Panc1 (cell line): Measurements from ENCODE around the gene ATG4A.

Experiments
- CTCF ChIP-seq: fragments of 450-650 bp; IDR thresholded peaks from 2 replicates; pipeline ENCODE4 v1.5.1; 2017; ENCODE audit warnings: mild to moderate bottlenecking
- POLR2AphosphoS5 ChIP-seq: IDR thresholded peaks from 2 replicates; pipeline ENCODE4 v1.6.1; 2012; ENCODE audit warnings: mild to moderate bottlenecking, low read depth, low read length, moderate library complexity
- TCF7L2 ChIP-seq: IDR thresholded peaks from 2 replicates; pipeline ENCODE4 v1.6.1; 2011; ENCODE audit warnings: mild to moderate bottlenecking, low read depth, low read length, inconsistent platforms

GRCh38 chrX:108159028-108159670 is 67.6 kb downstream of the ATG4A start:
- TF ChIP-seq CTCF (no peak), TCF7L2 (no peak), POLR2AphosphoS5 (no peak)
